H1 (cell line): ENCODE measurements around the gene DGKA. TPM values are rescaled to one million over a fixed set of nuclear protein-coding genes. Genes with fewer than 3 reads are reported as not detected.

Experiments used
- CTCF ChIA-PET: fragments of 300-600 bp; sonication (Branson Sonifier 250); formaldehyde crosslinking; loops from one replicate; lab custom pipeline; 2021; ENCODE audit not compliant: partially characterized antibody; lab: Charles Lee
- POLR2A ChIA-PET: fragments of 300-600 bp; sonication (Branson Sonifier 250); formaldehyde crosslinking; loops from one replicate; lab custom pipeline; 2021; ENCODE audit warnings: inconsistent platforms; ENCODE audit not compliant: partially characterized antibody; lab: Charles Lee
- DNase-seq, 2 experiments: peaks; one replicate each; pipeline versions ENCODE4 v3.0.0 to v3.0.0-alpha.2; 2010 to 2022; ENCODE audit warnings: low spot score in 2 of 2, low read depth in 1 of 2, mixed read lengths in 1 of 2
- FAIRE-seq: peaks from 2 replicates; lab custom pipeline; 2011; peaks lifted over from hg19 to GRCh38; lab: Jason Lieb, UNC
- H2AFZ ChIP-seq: 2 replicates; pipeline ENCODE4 v1.8.1; 2012; ENCODE audit warnings: low read length, inconsistent platforms
- H2AK5ac ChIP-seq: 2 replicates; pipeline ENCODE4 v1.6.1; 2013; ENCODE audit warnings: low read depth, low read length
- H2BK120ac ChIP-seq: replicated peaks from 2 replicates; pipeline ENCODE3; 2013; ENCODE audit warnings: low read depth, low read length, inconsistent platforms
- H2BK12ac ChIP-seq: 2 replicates; pipeline ENCODE4 v1.6.1; 2013; ENCODE audit warnings: low read depth, low read length
- H2BK15ac ChIP-seq: 2 replicates; pipeline ENCODE4 v1.6.1; 2013; ENCODE audit warnings: low read length
- H2BK20ac ChIP-seq: 2 replicates; pipeline ENCODE4 v1.6.1; 2013; ENCODE audit warnings: low read length
- H2BK5ac ChIP-seq: 2 replicates; pipeline ENCODE4 v1.6.1; 2013; ENCODE audit warnings: low read depth, low read length
- H3K14ac ChIP-seq: 2 replicates; pipeline ENCODE4 v1.6.1; 2013; ENCODE audit warnings: inconsistent platforms; ENCODE audit not compliant: insufficient read length
- H3K18ac ChIP-seq: 2 replicates; pipeline ENCODE4 v1.6.1; 2013; ENCODE audit warnings: low read length; ENCODE audit errors: extremely low read depth
- H3K23ac ChIP-seq: 2 replicates; pipeline ENCODE4 v1.6.1; 2013; ENCODE audit warnings: inconsistent platforms; ENCODE audit not compliant: insufficient read length
- H3K23me2 ChIP-seq: 2 replicates; pipeline ENCODE4 v1.6.1; 2013; ENCODE audit warnings: low read depth, low read length
- H3K27ac ChIP-seq: 2 replicates; pipeline ENCODE4 v1.6.1; 2011; ENCODE audit warnings: low read depth, low read length, inconsistent platforms
- H3K27me3 ChIP-seq, 4 experiments: replicated peaks in 1 of 4; 1 replicate in 1 of 4; 2 replicates in 3 of 4; pipeline versions ENCODE4 v1.6.1 to v1.8.1; 2011 to 2013; ENCODE audit warnings: low read length in 3 of 4, mild to moderate bottlenecking in 3 of 4, inconsistent platforms in 2 of 4, mixed read lengths in 2 of 4, moderate library complexity in 1 of 4; ENCODE audit not compliant: control insufficient read depth in 3 of 4, insufficient read depth in 3 of 4; ENCODE audit errors: extremely low read depth in 1 of 4
- H3K36me3 ChIP-seq, 4 experiments: 2 replicates each; pipeline versions ENCODE4 v1.6.1 to v1.8.1; 2011 to 2013; ENCODE audit warnings: mild to moderate bottlenecking in 4 of 4, low read length in 3 of 4, moderate library complexity in 2 of 4, control low read depth in 1 of 4, inconsistent platforms in 1 of 4; ENCODE audit not compliant: insufficient read depth in 4 of 4, control insufficient read depth in 2 of 4
- H3K4ac ChIP-seq: replicated peaks from 2 replicates; pipeline ENCODE3; 2013; ENCODE audit warnings: low read length, low read depth, mixed read lengths, inconsistent platforms; ENCODE audit not compliant: insufficient read length
- H3K4me1 ChIP-seq, 4 experiments: replicated peaks in 1 of 4; 1 replicate in 1 of 4; 2 replicates in 3 of 4; pipeline versions ENCODE4 v1.6.1 to v1.8.1; 2011 to 2013; ENCODE audit warnings: low read length in 3 of 4, inconsistent platforms in 2 of 4, mixed read lengths in 1 of 4; ENCODE audit not compliant: insufficient read depth in 4 of 4, control insufficient read depth in 3 of 4
- H3K4me2 ChIP-seq, 2 experiments: 2 replicates each; pipeline versions ENCODE4 v1.6.1 to v1.8.1; 2011 to 2013; ENCODE audit warnings: low read depth in 2 of 2, low read length in 2 of 2, control low read depth in 1 of 2, inconsistent platforms in 1 of 2, mild to moderate bottlenecking in 1 of 2; ENCODE audit not compliant: insufficient read depth in 1 of 2
- H3K4me3 ChIP-seq, 4 experiments: fragments of 200-600, 300-600 bp in 1 of 4; sonication (generic), shearing (Covaris generic), sonication (Bioruptor Twin) in 1 of 4; 2 replicates each; pipeline versions ENCODE4 v1.5.1 to v1.8.1; 2011 to 2016; ENCODE audit warnings: low read length in 4 of 4, low read depth in 3 of 4, control low read depth in 2 of 4, inconsistent platforms in 2 of 4, mild to moderate bottlenecking in 2 of 4, mixed read lengths in 1 of 4, moderate library complexity in 1 of 4; ENCODE audit not compliant: insufficient read depth in 2 of 4; ENCODE audit errors: extremely low read depth in 1 of 4
- H3K56ac ChIP-seq: replicated peaks from 2 replicates; pipeline ENCODE3; 2013; ENCODE audit warnings: low read depth, mild to moderate bottlenecking, mixed read lengths, low read length, inconsistent platforms; ENCODE audit not compliant: insufficient read length
- H3K79me1 ChIP-seq: 2 replicates; pipeline ENCODE4 v1.6.1; 2013; ENCODE audit warnings: low read depth, low read length, control low read depth
- H3K79me2 ChIP-seq, 2 experiments: 2 replicates each; pipeline versions ENCODE4 v1.6.1 to v1.8.1; 2012 to 2013; ENCODE audit warnings: low read length in 2 of 2, mild to moderate bottlenecking in 2 of 2, inconsistent platforms in 1 of 2; ENCODE audit not compliant: insufficient read depth in 2 of 2, control insufficient read depth in 1 of 2
- H3K9ac ChIP-seq, 4 experiments: replicated peaks in 1 of 4; 1 replicate in 1 of 4; 2 replicates in 3 of 4; pipeline versions ENCODE4 v1.6.1 to v1.8.1; 2011 to 2013; ENCODE audit warnings: low read depth in 3 of 4, low read length in 3 of 4, control low read depth in 2 of 4, mild to moderate bottlenecking in 2 of 4, moderate library complexity in 2 of 4, inconsistent platforms in 1 of 4; ENCODE audit errors: extremely low read depth in 1 of 4
- H3K9me3 ChIP-seq, 2 experiments: 2 replicates each; pipeline versions ENCODE4 v1.6.1 to v1.8.1; 2012 to 2013; ENCODE audit warnings: mild to moderate bottlenecking in 2 of 2, moderate library complexity in 2 of 2, control low read depth in 1 of 2, inconsistent platforms in 1 of 2, low read depth in 1 of 2, low read length in 1 of 2, mixed read lengths in 1 of 2; ENCODE audit not compliant: insufficient read depth in 2 of 2
- H4K20me1 ChIP-seq, 2 experiments: replicated peaks in 1 of 2; 2 replicates each; pipeline versions ENCODE3 to v1.8.1; 2011 to 2013; ENCODE audit warnings: inconsistent platforms in 2 of 2, low read length in 2 of 2, mild to moderate bottlenecking in 1 of 2; ENCODE audit not compliant: insufficient read depth in 2 of 2, control insufficient read depth in 1 of 2
- H4K5ac ChIP-seq: 2 replicates; pipeline ENCODE4 v1.6.1; 2013; ENCODE audit warnings: low read length, low read depth, mixed read lengths, inconsistent platforms; ENCODE audit not compliant: insufficient read length
- H4K8ac ChIP-seq: 2 replicates; pipeline ENCODE4 v1.8.0; 2013; ENCODE audit warnings: mild to moderate bottlenecking, moderate library complexity, low read length, inconsistent platforms; ENCODE audit not compliant: insufficient read depth; ENCODE audit errors: extremely low read depth
- H4K91ac ChIP-seq: replicated peaks from 2 replicates; pipeline ENCODE3; 2013; ENCODE audit warnings: low read length, mixed read lengths, inconsistent platforms; ENCODE audit not compliant: insufficient read length
- RAD21 ChIP-seq, 2 experiments: IDR thresholded peaks in 1 of 2; conservative IDR thresholded peaks in 1 of 2; 2 replicates each; pipeline ENCODE4 v1.6.1; 2011; ENCODE audit warnings: low read depth in 2 of 2, low read length in 2 of 2, improper control_type of control experiment in 1 of 2, inconsistent platforms in 1 of 2, mild to moderate bottlenecking in 1 of 2, moderate library complexity in 1 of 2
- RFX5 ChIP-seq: IDR thresholded peaks from 2 replicates; pipeline ENCODE4 v1.6.1; 2011; ENCODE audit warnings: low read depth, low read length, improper control_type of control experiment, borderline replicate concordance
- WGBS, 2 experiments: shearing (Covaris generic) in 1 of 2; methylation state at CpG; one replicate each; pipeline versions ENCODE4 v1.1.6 to v1.1.7; 2013 to 2015; ENCODE audit warnings: low lambda C conversion rate in 2 of 2, mixed read lengths in 2 of 2, inconsistent platforms in 1 of 2, low coverage in 1 of 2, missing lambda C conversion rate in 1 of 2; ENCODE audit not compliant: insufficient replicate concordance in 2 of 2, insufficient coverage in 1 of 2, insufficient read length in 1 of 2; ENCODE audit errors: extremely low coverage in 1 of 2, missing lambda C conversion rate in 1 of 2; 5-methylcytosine and 5-hydroxymethylcytosine counted together
- polyA plus RNA-seq, 7 experiments: library from polyadenylated mRNA; depleted of rRNA in 3 of 7; stranded (reverse) in 5 of 7; unstranded in 2 of 7; fragments of >200 nt in 5 of 7; fragments of 200-250 nt in 2 of 7; gene quantifications; 1 replicate in 5 of 7; 2 replicates in 1 of 7; 4 replicates in 1 of 7; pipeline versions ENCODE4 v1.2.1 to v1.2.3, GENCODE V29; 2011 to 2013; ENCODE audit warnings: missing spikeins in 2 of 7, mixed read lengths in 2 of 7
- total RNA-seq: library from RNA; stranded (reverse); fragmentation: NEBNext Ultra II Directional; extraction: Animal tissue kit (Norgen Biotek cat#: 25700); gene quantifications from 2 replicates; pipeline ENCODE4 v1.2.1, GENCODE V29; 2021

DGKA gene
- total and polyA plus RNA-seq, 2 of the 8 experiments (the other 6 are each of a cell fraction or from before 2014, with no cell fraction given): 15.9 to 18.0 TPM

DNA sequence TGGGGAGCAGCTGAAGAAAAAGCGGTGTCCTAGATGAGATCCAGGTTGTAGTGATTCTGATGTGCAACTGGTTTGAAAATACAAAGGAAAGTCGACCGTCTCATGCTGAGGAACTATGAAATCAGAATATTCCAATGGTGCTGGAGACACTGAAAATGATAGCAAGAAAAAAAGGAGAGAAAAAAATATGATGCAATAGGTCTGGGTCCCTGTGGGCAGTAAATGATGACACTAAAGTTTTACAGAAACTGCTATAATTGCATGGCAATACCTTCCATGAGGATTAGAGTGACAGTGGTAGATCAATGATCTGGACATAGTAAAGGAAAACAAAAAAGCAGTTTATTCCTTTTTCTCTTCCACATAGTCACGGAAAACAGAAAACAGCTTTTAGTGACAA is 5.6 kb upstream of the DGKA start:
- Histone ChIP-seq H3K14ac (no peak overlapping the region), H3K9me3 (no peaks in the 10 kb centered on the region), H3K9ac (peak overlapping the region in 2 of 4 experiments; percentile 38 to 54; a peak in 1 of 7 replicates), H4K91ac (no peak overlapping the region), H4K8ac (no peak overlapping the region), H3K36me3 (peaks cover 0 to 15% (median 4%) of the 10 kb centered on the region in 4 experiments; a peak in 5 of 8 replicates), H4K20me1 (peaks cover 2 to 10% of the 10 kb centered on the region in 2 experiments), H2AK5ac (no peak overlapping the region), H3K79me1 (peaks cover 3% of the 10 kb centered on the region; the same call in 1 of the 2 replicates)
- 90% methylated on average over 4 of the region's 4 CpGs; no CpG with 5 or more reads in 1 of the 2 experiments for WGBS, 2 experiments
- TF ChIP-seq RAD21 (IDR thresholded peaks at IDR 0.05 in 1 of 2, conservative IDR thresholded peaks at IDR 0.05 in 1 of 2; ENCODE audit: low read depth in 2 of 2, low read length in 2 of 2): no peak
- no peak for TF ChIP-seq RFX5
- TF ChIP-seq, all 59 proteins: peak for 0
- Histone ChIP-seq H3K56ac (peak overlapping the region; percentile 5), H3K27me3 (no peaks in the 10 kb centered on the region; a peak in 1 of 7 replicates), H2BK5ac (no peak overlapping the region), H3K18ac (no peak overlapping the region), H2BK12ac (no peak overlapping the region), H3K23me2 (peaks cover 7% of the 10 kb centered on the region), H2BK15ac (no peak overlapping the region), H3K4me3 (peak overlapping the region in 1 of 4 experiments; percentile 90; a peak in 2 of 8 replicates), H3K4ac (no peak overlapping the region), H3K4me1 (peaks cover 2 to 10% (median 3%) of the 10 kb centered on the region in 4 experiments; a peak in 6 of 7 replicates), H2AFZ (no peak overlapping the region), H3K79me2 (peaks cover 15 to 61% of the 10 kb centered on the region in 2 experiments), H2BK20ac (no peak overlapping the region), H4K5ac (no peak overlapping the region), H3K27ac (no peak overlapping the region), H2BK120ac (no peak overlapping the region), H3K23ac (no peak overlapping the region), H3K4me2 (peak overlapping the region; percentile 88 to 90; a peak in 3 of 4 replicates)
- ChIA-PET POLR2A (interaction anchor here (0.8 to 4.5 kb wide), 13 partner anchors 9 to 241 kb away, joined by 3 to 53 read pairs (median 9); partner anchors contain the start of genes DNAJC14, MMP19, ORMDL2 and SARNP), CTCF (interaction anchor here (0.7 to 7.8 kb wide), 14 partner anchors 9 to 1708 kb away, joined by 3 to 71 read pairs (median 7); partner anchors contain the start of genes B4GALNT1, DNAJC14, MMP19 and ORMDL2)
- DNase-seq (no peak), FAIRE-seq (no peak)
